Gastroesophageal sphincter (tissue), 4 donors: Measurements from ENCODE around the gene ABCC2. TPM values are rescaled to one million over a fixed set of nuclear protein-coding genes. Genes with fewer than 3 reads are reported as not detected.

Source experiments
- ATAC-seq: fragments of 150-250 bp; one replicate; pipeline ENCODE4 v1.9.1; 2016; ENCODE audit warnings: mild to moderate bottlenecking, moderate library complexity
- H3K27ac ChIP-seq, 4 donors: fragments of 200-600 bp; sonication (generic) in 3 of 4; 1 replicate in 3 of 4; 2 replicates in 1 of 4; pipeline ENCODE4 v1.5.1; 2016 to 2019
- H3K27me3 ChIP-seq: fragments of 200-600 bp; sonication (generic); one replicate; pipeline ENCODE4 v1.5.1; 2019
- H3K36me3 ChIP-seq, 2 donors: fragments of 200-600 bp; sonication (generic); one replicate each; pipeline ENCODE4 v1.5.1; 2019; ENCODE audit warnings: control low read depth in 1 of 2
- H3K4me1 ChIP-seq, 3 donors: fragments of 200-600 bp; sonication (generic); 1 replicate in 2 of 3; 2 replicates in 1 of 3; pipeline ENCODE4 v1.5.1; 2016 to 2019; ENCODE audit warnings: control low read depth in 2 of 3
- H3K4me3 ChIP-seq, 2 donors: fragments of 200-600 bp; sonication (generic); one replicate each; pipeline ENCODE4 v1.5.1; 2019; ENCODE audit warnings: mild to moderate bottlenecking in 1 of 2, moderate library complexity in 1 of 2
- H3K9me3 ChIP-seq, 3 donors: fragments of 200-600 bp; sonication (generic); one replicate each; pipeline ENCODE4 v1.5.1; 2017 to 2019; ENCODE audit warnings: control low read depth in 2 of 3
- CTCF ChIP-seq, 4 experiments: fragments of 200-600 bp in 2 of 4; fragments of 450-650 bp in 2 of 4; sonication (generic) in 1 of 4; IDR thresholded peaks; one replicate each; pipeline ENCODE4 v1.5.1; 2017 to 2019; ENCODE audit warnings: antibody characterized with exemption in 4 of 4, mild to moderate bottlenecking in 2 of 4, moderate library complexity in 2 of 4
- EP300 ChIP-seq: sonication (generic); formaldehyde crosslinking; IDR thresholded peaks from one replicate; pipeline ENCODE4 v1.6.1; 2017; ENCODE audit warnings: antibody characterized with exemption, mild to moderate bottlenecking
- POLR2A ChIP-seq, 2 donors: fragments of 450-650 bp; IDR thresholded peaks; one replicate each; pipeline ENCODE4 v1.6.1; 2017; ENCODE audit warnings: antibody characterized with exemption in 2 of 2, mild to moderate bottlenecking in 2 of 2, moderate library complexity in 1 of 2
- POLR2AphosphoS5 ChIP-seq: sonication (generic); formaldehyde crosslinking; IDR thresholded peaks from one replicate; pipeline ENCODE4 v1.6.1; 2017; ENCODE audit warnings: antibody characterized with exemption
- WGBS, 2 donors: methylation state at CpG; one replicate each; pipeline ENCODE4 v1.1.5; 2018; ENCODE audit warnings: low coverage in 1 of 2; 5-methylcytosine and 5-hydroxymethylcytosine counted together
- total RNA-seq, 4 donors: library from RNA; depleted of rRNA; stranded (reverse); fragments of >200 nt; gene quantifications; one replicate each; pipeline ENCODE4 v1.1.0, GENCODE V29; 2016

The ABCC2 gene
- total RNA-seq, 4 donors from 2014 or later: 0.46 to 1.5 (median 0.73) TPM

- no peak for TF ChIP-seq POLR2A (IDR thresholded peaks at IDR 0.05)
- TF ChIP-seq EP300: no peak
- no peak for TF ChIP-seq POLR2AphosphoS5
- no peak for TF ChIP-seq CTCF (IDR thresholded peaks at IDR 0.05)
- no peaks in the 10 kb centered on the region for H3K9me3 ChIP-seq
- H3K4me1 ChIP-seq: peaks cover 0 to 24% (median 4%) of the 10 kb centered on the region in 3 donors
- no peak for ATAC-seq
- H3K36me3 ChIP-seq: peaks cover 0 to 3% of the 10 kb centered on the region in 2 donors
- H3K4me3 ChIP-seq: no peak overlapping the region
- H3K27me3 ChIP-seq: no peaks in the 10 kb centered on the region
- no peak overlapping the region for H3K27ac ChIP-seq
- 60 to 64% methylated on average over 4 to 8 of the region's 11 CpGs for WGBS, 2 donors
Measured at GRCh38 chr10:99850021-99850766, 67.8 kb downstream of the ABCC2 start.

GRCh38 chr10:99850767-99851340 lies 68.4 kb downstream of the ABCC2 start:
- no peaks in the 10 kb centered on the region for H3K9me3 ChIP-seq
- ATAC-seq: no peak
- TF ChIP-seq POLR2A (IDR thresholded peaks at IDR 0.05) (no peak), POLR2AphosphoS5 (no peak), EP300 (no peak), CTCF (IDR thresholded peaks at IDR 0.05) (no peak)
- H3K36me3 ChIP-seq: peaks cover 0 to 3% of the 10 kb centered on the region in 2 donors
- no peaks in the 10 kb centered on the region for H3K27me3 ChIP-seq
- peaks cover 0 to 20% (median 4%) of the 10 kb centered on the region in 3 donors for H3K4me1 ChIP-seq
- no peak overlapping the region for H3K27ac ChIP-seq
- no peak overlapping the region for H3K4me3 ChIP-seq
- WGBS, 2 donors: 76 to 79% methylated on average over 4 to 5 of the region's 5 CpGs

- TF ChIP-seq CTCF (IDR thresholded peaks at IDR 0.05) (no peak), POLR2A (IDR thresholded peaks at IDR 0.05) (no peak), POLR2AphosphoS5 (no peak)
- Histone ChIP-seq H3K27me3 (no peaks in the 10 kb centered on the region), H3K27ac (no peak overlapping the region), H3K4me3 (no peak overlapping the region), H3K9me3 (no peaks in the 10 kb centered on the region), H3K36me3 (peaks cover 0 to 3% of the 10 kb centered on the region in 2 donors), H3K4me1 (peaks cover 0 to 12% (median 0%) of the 10 kb centered on the region in 3 donors)
- no peak for ATAC-seq
- 88 to 95% methylated on average over 3 of the region's 3 CpGs for WGBS, 2 donors
Measured at GRCh38 chr10:99851825-99852224, 69.4 kb downstream of the ABCC2 start.

GRCh38 chr10:99852481-99853213 lies 70.2 kb downstream of the ABCC2 start:
- 87 to 90% methylated on average over 1 to 3 of the region's 3 CpGs for WGBS, 2 donors

More at GRCh38 chr10:99852481-99853213, 70.2 kb downstream of the ABCC2 start:
- peaks cover 0 to 3% of the 10 kb centered on the region in 2 donors for H3K36me3 ChIP-seq
- TF ChIP-seq CTCF (IDR thresholded peaks at IDR 0.05): no peak
- TF ChIP-seq EP300: no peak
- no peak for TF ChIP-seq POLR2A (IDR thresholded peaks at IDR 0.05)
- no peak for TF ChIP-seq POLR2AphosphoS5
- no peaks in the 10 kb centered on the region for H3K9me3 ChIP-seq
- H3K4me3 ChIP-seq: no peak overlapping the region
- no peak for ATAC-seq
- no peak overlapping the region for H3K27ac ChIP-seq
- H3K4me1 ChIP-seq: peaks cover 0 to 12% (median 0%) of the 10 kb centered on the region in 3 donors
- no peaks in the 10 kb centered on the region for H3K27me3 ChIP-seq
